ENCODE data around the gene TMEM42. TPM values are rescaled to one million over a fixed set of nuclear protein-coding genes. Genes with fewer than 3 reads are reported as not detected.

Gene TMEM42
- polyA plus RNA-seq (2012; rRNA removed) = 32.8 and 42.4 TPM in 2 replicates
- polyA plus RNA-seq (2012; cell fraction: cytosol; rRNA removed) = 27.6 and 31.8 TPM in 2 replicates
- 46.9 and 61.1 TPM in 2 replicates for polyA plus RNA-seq (2012; cell fraction: nucleus; rRNA removed)

- CTCF ChIA-PET = interaction anchor here (0.6 to 0.8 kb wide), 2 partner anchors 9 to 53 kb away, joined by 3 read pairs; no protein-coding TSS in a partner anchor
- Histone ChIP-seq H3F3A (replicated peaks; ENCODE audit: insufficient read depth) (peaks cover 4% of the 10 kb centered on the region), H3K9ac (peak within 1 kb of the TSS; percentile 62), H4K20me1 (ENCODE audit: insufficient read depth) (no peaks in the 10 kb centered on the region), H3K4me2 (peak within 1 kb of the TSS; percentile 83), H2AFZ (ENCODE audit: low read depth) (peak within 1 kb of the TSS; percentile 76), H3K36me3 (replicated peaks in 1 of 2; ENCODE audit: control insufficient read depth in 1 of 2, insufficient read depth in 2 of 2, low read length in 1 of 2) (peaks cover 0 to 4% of the 10 kb centered on the region in 2 experiments), H3K9me2 (no peaks in the 10 kb centered on the region), H3K9me3 (no peaks in the 10 kb centered on the region), H3K79me2 (ENCODE audit: insufficient read depth) (no peaks in the 10 kb centered on the region), H3K4me3 (ENCODE audit: low read depth in 2 of 2, low read length in 1 of 2) (peak within 1 kb of the TSS; percentile 60 to 64), H3K27ac (ENCODE audit: low read depth in 2 of 2, low read length in 1 of 2) (peak within 1 kb of the TSS; percentile 44 to 87; a peak in 3 of 4 replicates), H3K4me1 (ENCODE audit: control insufficient read depth in 1 of 2, insufficient read depth in 2 of 2, low read depth in 1 of 2, low read length in 1 of 2) (peaks cover 5 to 7% of the 10 kb centered on the region in 2 experiments; a peak in 2 of 4 replicates), H3K27me3 (ENCODE audit: insufficient read depth) (no peaks in the 10 kb centered on the region)
- POLR2A ChIA-PET = interaction anchor here (0.6 kb wide), 1 partner anchor 363 kb away, joined by 7 read pairs; no protein-coding TSS in a partner anchor
- peak; percentile 98 for DNase-seq
- 30% methylated on average over 25 of the region's 91 CpGs for WGBS (ENCODE audit: low lambda C conversion rate)
- TF ChIP-seq EZH2phosphoT487 (IDR thresholded peaks at IDR 0.05; ENCODE audit: borderline replicate concordance, low read depth) (no peak), JUND (IDR thresholded peaks at IDR 0.05) (no peak), POLR2AphosphoS5 (IDR thresholded peaks at IDR 0.05; ENCODE audit: low read depth, low read length) (peak; percentile 88), CTCF (IDR thresholded peaks at IDR 0.05) (peak; percentile 19; the same call in 1 of the 2 replicates), MXI1 (IDR thresholded peaks at IDR 0.05; ENCODE audit: low read depth, low read length) (peak; percentile 68), CHD2 (IDR thresholded peaks at IDR 0.05; ENCODE audit: low read length, partially characterized antibody) (peak; percentile 10), EP300 (IDR thresholded peaks at IDR 0.05; ENCODE audit: borderline replicate concordance in 1 of 2, low read depth in 1 of 2, low read length in 1 of 2) (no peak), MEF2A (IDR thresholded peaks at IDR 0.05; ENCODE audit: borderline replicate concordance, low read depth) (no peak), NRF1 (IDR thresholded peaks at IDR 0.05; ENCODE audit: low read depth, low read length) (no peak), TEAD4 (IDR thresholded peaks at IDR 0.05; ENCODE audit: borderline replicate concordance, insufficient read depth) (0 out of 2 replicates have a peak, but pooled peaks have one; percentile 16), RFX5 (IDR thresholded peaks at IDR 0.05; ENCODE audit: low read length) (0 out of 2 replicates have a peak, but pooled peaks have one; percentile 13), TAF1 (IDR thresholded peaks at IDR 0.05; ENCODE audit: borderline replicate concordance, low read depth, low read length) (peak; percentile 79), RCOR1 (IDR thresholded peaks at IDR 0.05; ENCODE audit: low read length) (0 out of 2 replicates have a peak, but pooled peaks have one; percentile 6), FOXM1 (IDR thresholded peaks at IDR 0.05; ENCODE audit: low read depth) (no peak), RAD21 (IDR thresholded peaks at IDR 0.05; ENCODE audit: low read length) (peak; percentile 57), FOSL2 (IDR thresholded peaks at IDR 0.05; ENCODE audit: borderline replicate concordance, low read depth) (no peak), NFIC (IDR thresholded peaks at IDR 0.05; ENCODE audit: borderline replicate concordance) (peak; percentile 13; the same call in 1 of the 2 replicates), ELF1 (IDR thresholded peaks at IDR 0.05) (no peak)
- TF ChIP-seq, protein P1, sequence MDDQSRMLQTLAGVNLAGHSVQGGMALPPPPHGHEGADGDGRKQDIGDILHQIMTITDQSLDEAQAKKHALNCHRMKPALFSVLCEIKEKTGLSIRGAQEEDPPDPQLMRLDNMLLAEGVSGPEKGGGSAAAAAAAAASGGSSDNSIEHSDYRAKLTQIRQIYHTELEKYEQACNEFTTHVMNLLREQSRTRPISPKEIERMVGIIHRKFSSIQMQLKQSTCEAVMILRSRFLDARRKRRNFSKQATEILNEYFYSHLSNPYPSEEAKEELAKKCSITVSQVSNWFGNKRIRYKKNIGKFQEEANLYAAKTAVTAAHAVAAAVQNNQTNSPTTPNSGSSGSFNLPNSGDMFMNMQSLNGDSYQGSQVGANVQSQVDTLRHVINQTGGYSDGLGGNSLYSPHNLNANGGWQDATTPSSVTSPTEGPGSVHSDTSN (IDR thresholded peaks at IDR 0.05) = no peak
- TF ChIP-seq, protein P2, sequence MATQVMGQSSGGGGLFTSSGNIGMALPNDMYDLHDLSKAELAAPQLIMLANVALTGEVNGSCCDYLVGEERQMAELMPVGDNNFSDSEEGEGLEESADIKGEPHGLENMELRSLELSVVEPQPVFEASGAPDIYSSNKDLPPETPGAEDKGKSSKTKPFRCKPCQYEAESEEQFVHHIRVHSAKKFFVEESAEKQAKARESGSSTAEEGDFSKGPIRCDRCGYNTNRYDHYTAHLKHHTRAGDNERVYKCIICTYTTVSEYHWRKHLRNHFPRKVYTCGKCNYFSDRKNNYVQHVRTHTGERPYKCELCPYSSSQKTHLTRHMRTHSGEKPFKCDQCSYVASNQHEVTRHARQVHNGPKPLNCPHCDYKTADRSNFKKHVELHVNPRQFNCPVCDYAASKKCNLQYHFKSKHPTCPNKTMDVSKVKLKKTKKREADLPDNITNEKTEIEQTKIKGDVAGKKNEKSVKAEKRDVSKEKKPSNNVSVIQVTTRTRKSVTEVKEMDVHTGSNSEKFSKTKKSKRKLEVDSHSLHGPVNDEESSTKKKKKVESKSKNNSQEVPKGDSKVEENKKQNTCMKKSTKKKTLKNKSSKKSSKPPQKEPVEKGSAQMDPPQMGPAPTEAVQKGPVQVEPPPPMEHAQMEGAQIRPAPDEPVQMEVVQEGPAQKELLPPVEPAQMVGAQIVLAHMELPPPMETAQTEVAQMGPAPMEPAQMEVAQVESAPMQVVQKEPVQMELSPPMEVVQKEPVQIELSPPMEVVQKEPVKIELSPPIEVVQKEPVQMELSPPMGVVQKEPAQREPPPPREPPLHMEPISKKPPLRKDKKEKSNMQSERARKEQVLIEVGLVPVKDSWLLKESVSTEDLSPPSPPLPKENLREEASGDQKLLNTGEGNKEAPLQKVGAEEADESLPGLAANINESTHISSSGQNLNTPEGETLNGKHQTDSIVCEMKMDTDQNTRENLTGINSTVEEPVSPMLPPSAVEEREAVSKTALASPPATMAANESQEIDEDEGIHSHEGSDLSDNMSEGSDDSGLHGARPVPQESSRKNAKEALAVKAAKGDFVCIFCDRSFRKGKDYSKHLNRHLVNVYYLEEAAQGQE (IDR thresholded peaks at IDR 0.05; ENCODE audit: low read depth, low read length) = no peak
- TF ChIP-seq, protein P3, sequence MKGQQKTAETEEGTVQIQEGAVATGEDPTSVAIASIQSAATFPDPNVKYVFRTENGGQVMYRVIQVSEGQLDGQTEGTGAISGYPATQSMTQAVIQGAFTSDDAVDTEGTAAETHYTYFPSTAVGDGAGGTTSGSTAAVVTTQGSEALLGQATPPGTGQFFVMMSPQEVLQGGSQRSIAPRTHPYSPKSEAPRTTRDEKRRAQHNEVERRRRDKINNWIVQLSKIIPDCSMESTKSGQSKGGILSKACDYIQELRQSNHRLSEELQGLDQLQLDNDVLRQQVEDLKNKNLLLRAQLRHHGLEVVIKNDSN (IDR thresholded peaks at IDR 0.05; ENCODE audit: borderline replicate concordance, low read depth) = peak; percentile 99
- TF ChIP-seq, protein P4, sequence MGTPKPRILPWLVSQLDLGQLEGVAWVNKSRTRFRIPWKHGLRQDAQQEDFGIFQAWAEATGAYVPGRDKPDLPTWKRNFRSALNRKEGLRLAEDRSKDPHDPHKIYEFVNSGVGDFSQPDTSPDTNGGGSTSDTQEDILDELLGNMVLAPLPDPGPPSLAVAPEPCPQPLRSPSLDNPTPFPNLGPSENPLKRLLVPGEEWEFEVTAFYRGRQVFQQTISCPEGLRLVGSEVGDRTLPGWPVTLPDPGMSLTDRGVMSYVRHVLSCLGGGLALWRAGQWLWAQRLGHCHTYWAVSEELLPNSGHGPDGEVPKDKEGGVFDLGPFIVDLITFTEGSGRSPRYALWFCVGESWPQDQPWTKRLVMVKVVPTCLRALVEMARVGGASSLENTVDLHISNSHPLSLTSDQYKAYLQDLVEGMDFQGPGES (IDR thresholded peaks at IDR 0.05; ENCODE audit: low read depth, low read length) = no peak
- TF ChIP-seq, protein P5, sequence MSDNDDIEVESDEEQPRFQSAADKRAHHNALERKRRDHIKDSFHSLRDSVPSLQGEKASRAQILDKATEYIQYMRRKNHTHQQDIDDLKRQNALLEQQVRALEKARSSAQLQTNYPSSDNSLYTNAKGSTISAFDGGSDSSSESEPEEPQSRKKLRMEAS (IDR thresholded peaks at IDR 0.05; ENCODE audit: low read depth) = peak; percentile 89
Measured at GRCh38 chr3:44861412-44862225, at the start of gene TMEM42. Gene TMEM42, plus strand, starts transcription at chr3:44861912. Its CDS starts 13 bp downstream, at chr3:44861925.
